NCI-H460 (cell line): ENCODE results near the gene SYT9. TPM values are rescaled to one million over a fixed set of nuclear protein-coding genes. Genes with fewer than 3 reads are reported as not detected.

ENCODE experiments used
- DNase-seq: peaks from one replicate; pipeline ENCODE4 v3.0.0-alpha.2; 2016; ENCODE audit warnings: low read depth; ENCODE audit errors: extremely low read depth
- total RNA-seq: library from RNA; depleted of rRNA; stranded (reverse); fragments of >200 nt; shearing (Covaris generic); gene quantifications from 2 replicates; pipeline ENCODE4 v1.2.3, GENCODE V29; 2014

SYT9 gene
- total RNA-seq, 1 experiment from 2014 or later: not detected

GRCh38 chr11:7454854-7455253, 203.2 kb downstream of the SYT9 start:
- DNase-seq: no peak

GRCh38 chr11:7457211-7457610, 205.5 kb downstream of the SYT9 start:
- no peak for DNase-seq

- no peak for DNase-seq
Observed at GRCh38 chr11:7462706-7463105, 211.0 kb downstream of the SYT9 start.

GRCh38 chr11:7467652-7468051, 215.9 kb downstream of the SYT9 start:
- no peak for DNase-seq

GRCh38 chr11:7469351-7469865, 217.7 kb downstream of the SYT9 start:
- DNase-seq: no peak

GRCh38 chr11:7471071-7471470, 219.4 kb downstream of the SYT9 start:
- no peak for DNase-seq

- no peak for DNase-seq
Observed at GRCh38 chr11:7473717-7474116, 222.0 kb downstream of the SYT9 start.

GRCh38 chr11:7480113-7480512, 228.4 kb downstream of the SYT9 start:
- DNase-seq: no peak

- no peak for DNase-seq
Observed at GRCh38 chr11:7484131-7484530, 232.4 kb downstream of the SYT9 start.

GRCh38 chr11:7484645-7485044, 232.9 kb downstream of the SYT9 start:
- no peak for DNase-seq

- DNase-seq: no peak
Observed at GRCh38 chr11:7485186-7486097, 233.7 kb downstream of the SYT9 start, which contains the start of gene OLFML1. Gene OLFML1, plus strand, starts transcription at chr11:7485506. Its CDS starts 370 bp downstream, at chr11:7485876.

GRCh38 chr11:7486098-7486780, 234.5 kb downstream of the SYT9 start:
- DNase-seq: no peak

- DNase-seq: no peak
Observed at GRCh38 chr11:7486781-7487140, 235.1 kb downstream of the SYT9 start.

GRCh38 chr11:7487360-7487759, 235.7 kb downstream of the SYT9 start:
- no peak for DNase-seq

- no peak for DNase-seq
Observed at GRCh38 chr11:7488681-7489080, 237.0 kb downstream of the SYT9 start.

- no peak for DNase-seq
Observed at GRCh38 chr11:7489376-7489775, 237.7 kb downstream of the SYT9 start.

GRCh38 chr11:7490054-7490453, 238.3 kb downstream of the SYT9 start:
- no peak for DNase-seq

GRCh38 chr11:7490535-7490934, 238.8 kb downstream of the SYT9 start:
- DNase-seq: no peak

GRCh38 chr11:7492253-7492652, 240.5 kb downstream of the SYT9 start:
- DNase-seq: no peak

GRCh38 chr11:7493670-7494069, 242.0 kb downstream of the SYT9 start:
- no peak for DNase-seq

- DNase-seq: no peak
Observed at GRCh38 chr11:7494086-7494745, 242.5 kb downstream of the SYT9 start.
